BLaER1 (cell line): ENCODE data around the gene AHI1.
A peak's percentile ranks its signal among the peaks of the same experiment; 100 is the strongest.

Experiments
- H3K27ac ChIP-seq: shearing (Covaris generic); formaldehyde crosslinking; 2 replicates; pipeline ENCODE4 v1.8.1; 2022
- H3K27me3 ChIP-seq: shearing (Covaris generic); formaldehyde crosslinking; 2 replicates; pipeline ENCODE4 v1.8.1; 2022
- H3K36me3 ChIP-seq: shearing (Covaris generic); formaldehyde crosslinking; 2 replicates; pipeline ENCODE4 v1.8.1; 2022
- H3K4me1 ChIP-seq: shearing (Covaris generic); formaldehyde crosslinking; 2 replicates; pipeline ENCODE4 v1.8.1; 2022
- H3K4me2 ChIP-seq: shearing (Covaris generic); formaldehyde crosslinking; 2 replicates; pipeline ENCODE4 v1.8.1; 2022
- H3K4me3 ChIP-seq: shearing (Covaris generic); formaldehyde crosslinking; 2 replicates; pipeline ENCODE4 v1.8.1; 2022
- H3K9ac ChIP-seq: shearing (Covaris generic); formaldehyde crosslinking; 2 replicates; pipeline ENCODE4 v1.8.1; 2022
- H3K9me3 ChIP-seq: shearing (Covaris generic); formaldehyde crosslinking; 2 replicates; pipeline ENCODE4 v1.8.1; 2022
- H4K20me1 ChIP-seq: shearing (Covaris generic); formaldehyde crosslinking; 2 replicates; pipeline ENCODE4 v1.8.1; 2022
- Cebpa-rat ChIP-seq: shearing (Covaris generic); IDR thresholded peaks from 2 replicates; pipeline ENCODE4 v1.8.1; 2022

AHI1 gene

DNA sequence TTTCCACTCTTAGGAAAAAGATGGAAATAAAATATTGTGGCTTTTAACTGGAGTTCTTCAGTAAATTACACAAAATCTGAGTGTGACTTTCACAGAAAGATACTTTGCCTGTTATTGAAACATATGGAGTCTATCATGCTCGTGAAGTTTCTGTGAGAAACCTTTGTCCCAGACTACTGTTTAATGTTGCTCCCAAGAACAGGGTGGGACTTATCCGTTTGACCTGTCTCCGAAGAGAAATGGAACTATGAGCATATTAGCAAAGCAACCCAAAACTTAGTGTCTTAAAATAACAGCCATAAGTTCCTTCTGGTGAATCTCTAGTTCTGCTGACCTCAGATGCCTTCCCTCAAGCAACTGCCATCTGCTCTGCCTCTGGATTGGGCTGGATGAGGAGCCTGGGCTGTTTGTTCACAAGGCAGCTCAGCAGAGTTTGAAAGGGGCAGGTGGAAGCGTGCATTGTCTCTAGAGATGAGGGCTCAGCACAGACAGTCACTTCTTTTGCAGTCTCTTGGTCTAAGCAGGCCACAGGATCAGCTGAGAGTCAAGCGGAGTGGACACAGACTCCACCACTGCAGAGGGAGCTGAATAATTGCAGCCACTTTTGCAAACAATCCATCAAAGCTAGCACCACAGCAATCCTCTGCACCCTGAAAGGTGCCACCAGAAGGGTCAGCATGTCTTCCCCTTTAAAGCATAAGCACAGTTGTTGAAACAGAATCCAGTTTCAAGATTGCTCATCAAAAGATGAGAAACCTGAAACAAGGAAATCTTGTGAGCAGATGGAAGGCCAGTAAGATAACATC lies 263.7 kb downstream of the AHI1 start:
- TF ChIP-seq Cebpa-rat: no peak
- H3K9me3 ChIP-seq: no peaks in the 10 kb centered on the region
- H3K4me3 ChIP-seq: no peak overlapping the region
- H3K36me3 ChIP-seq: no peaks in the 10 kb centered on the region
- H3K27ac ChIP-seq: no peak overlapping the region
- peak overlapping the region; percentile 4; the same call in 1 of the 2 replicates for H3K4me2 ChIP-seq
- H3K4me1 ChIP-seq: peaks cover 18% of the 10 kb centered on the region
- H3K9ac ChIP-seq: no peak overlapping the region
- no peaks in the 10 kb centered on the region for H4K20me1 ChIP-seq
- no peaks in the 10 kb centered on the region for H3K27me3 ChIP-seq
